DMS53 (cell line): ENCODE results near the gene TLE5.
"Not testable (repeated sequence)": the region's sequence is repeated elsewhere in the genome, so short reads cannot be mapped to it uniquely, and the experiment has no call there.

Experiments used
- DNase-seq: peaks from one replicate; lab custom pipeline; 2025; lab: John Stamatoyannopoulos, UW

TLE5 gene

DNA sequence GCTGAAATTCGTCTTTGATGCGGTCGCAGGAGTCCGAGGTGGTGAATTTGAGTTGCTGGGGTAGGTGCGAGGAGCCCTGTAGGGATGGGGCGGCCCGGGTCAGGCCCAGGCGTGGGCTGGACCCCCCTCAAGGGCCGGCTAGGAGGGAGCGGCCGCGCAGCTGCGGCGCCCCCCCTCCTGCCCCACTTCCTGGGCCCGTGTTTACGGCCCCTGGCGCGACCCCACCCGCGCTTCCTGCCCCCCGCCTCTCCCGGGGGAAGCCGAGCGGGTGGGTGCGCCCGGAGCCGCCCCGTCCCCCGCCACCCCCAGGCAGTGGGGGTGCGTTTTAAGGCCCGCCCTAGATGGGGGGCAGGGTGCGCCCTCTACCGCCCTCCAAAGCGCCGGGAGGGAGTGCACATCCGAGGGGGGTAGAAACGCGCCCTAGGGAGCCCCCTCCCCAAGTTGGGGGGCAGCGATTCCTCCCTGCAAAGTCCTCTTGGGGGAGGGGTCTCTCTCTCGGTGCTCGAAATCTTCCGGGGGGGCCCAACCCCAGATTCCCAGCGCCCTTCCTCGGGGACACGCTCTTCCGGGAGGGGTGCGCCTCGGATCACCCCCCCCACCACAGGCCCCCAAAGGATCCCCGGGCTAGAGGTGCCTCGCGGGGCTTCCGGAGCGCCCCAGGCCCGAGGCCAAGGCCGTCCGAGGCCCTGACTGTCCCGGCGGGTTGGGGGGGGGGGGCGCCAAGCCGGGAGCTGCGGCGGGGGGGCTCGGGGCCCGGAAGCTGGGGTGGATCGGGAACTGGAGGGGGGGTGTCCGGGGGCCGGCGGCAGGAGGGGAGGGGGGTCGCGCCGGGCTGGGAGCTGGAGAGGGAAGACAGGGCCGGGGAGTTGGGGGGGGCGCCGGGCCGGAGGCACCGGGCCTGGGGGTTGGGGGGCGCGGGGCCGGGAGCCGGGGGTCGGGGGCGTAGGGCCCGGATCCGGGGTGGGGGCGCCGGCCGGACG, 823 bp downstream of the TLE5 start:
- peak; percentile 31 for DNase-seq

DNA sequence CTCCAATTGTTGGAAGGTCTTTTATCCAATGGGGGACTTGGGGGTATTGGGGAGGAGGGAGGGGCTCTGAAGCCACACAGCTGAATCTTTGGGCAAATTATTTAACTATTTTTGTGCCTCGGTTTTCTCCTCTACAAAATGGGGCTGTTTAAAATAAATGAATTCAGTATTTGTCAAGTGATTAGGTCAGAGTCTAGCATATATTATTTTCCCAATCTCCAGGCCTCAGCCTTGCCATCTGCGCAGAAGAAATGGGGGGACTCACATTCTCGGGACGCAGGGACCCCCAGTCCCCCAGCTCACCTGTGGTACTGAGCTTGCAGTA, 1.5 kb downstream of the TLE5 start:
- DNase-seq: no peak

DNA sequence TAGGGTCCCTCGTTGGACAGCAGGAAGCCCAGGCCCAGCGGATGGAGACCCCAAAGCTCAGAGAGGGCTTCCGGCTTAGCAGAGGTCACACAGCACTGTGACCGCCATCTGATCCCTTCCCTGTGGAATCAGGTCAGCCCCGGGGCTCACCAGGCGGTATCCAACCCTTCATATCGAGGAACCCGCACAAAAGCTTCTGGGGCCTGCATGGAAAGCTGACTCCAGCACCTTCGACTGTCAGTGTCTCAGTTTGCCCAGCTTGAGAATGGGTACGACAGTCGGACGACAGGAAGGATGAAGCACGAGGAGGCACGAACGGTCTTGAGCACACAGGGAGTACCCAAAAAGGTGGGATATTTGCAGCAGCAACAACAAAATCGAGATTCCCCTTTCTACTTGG, 2.6 kb downstream of the TLE5 start:
- no peak for DNase-seq

DNA sequence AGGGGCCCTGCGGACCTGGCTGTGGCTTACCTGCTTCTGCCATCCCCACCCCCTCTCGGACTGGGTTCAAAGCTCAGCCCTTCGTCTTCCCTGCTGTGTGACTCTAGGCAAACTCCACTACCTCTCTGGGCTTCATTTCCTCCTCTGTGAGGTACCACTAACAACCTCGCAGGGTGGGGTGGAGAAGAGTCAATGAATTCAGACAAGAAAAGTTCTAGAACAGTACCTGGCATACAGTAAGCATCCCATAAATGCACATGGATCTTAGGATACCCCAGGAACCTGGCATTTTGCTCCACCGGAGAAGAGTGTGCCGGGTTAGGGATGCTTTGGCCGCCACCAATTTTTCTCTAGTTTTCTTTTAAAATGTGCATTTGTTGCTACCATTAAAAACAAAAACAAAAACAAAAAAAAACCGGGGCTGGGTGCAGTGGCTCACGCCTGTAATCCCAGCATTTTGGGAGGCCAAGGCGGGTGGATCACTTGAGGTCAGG, 3.4 kb downstream of the TLE5 start:
- DNase-seq: no peak

DNA sequence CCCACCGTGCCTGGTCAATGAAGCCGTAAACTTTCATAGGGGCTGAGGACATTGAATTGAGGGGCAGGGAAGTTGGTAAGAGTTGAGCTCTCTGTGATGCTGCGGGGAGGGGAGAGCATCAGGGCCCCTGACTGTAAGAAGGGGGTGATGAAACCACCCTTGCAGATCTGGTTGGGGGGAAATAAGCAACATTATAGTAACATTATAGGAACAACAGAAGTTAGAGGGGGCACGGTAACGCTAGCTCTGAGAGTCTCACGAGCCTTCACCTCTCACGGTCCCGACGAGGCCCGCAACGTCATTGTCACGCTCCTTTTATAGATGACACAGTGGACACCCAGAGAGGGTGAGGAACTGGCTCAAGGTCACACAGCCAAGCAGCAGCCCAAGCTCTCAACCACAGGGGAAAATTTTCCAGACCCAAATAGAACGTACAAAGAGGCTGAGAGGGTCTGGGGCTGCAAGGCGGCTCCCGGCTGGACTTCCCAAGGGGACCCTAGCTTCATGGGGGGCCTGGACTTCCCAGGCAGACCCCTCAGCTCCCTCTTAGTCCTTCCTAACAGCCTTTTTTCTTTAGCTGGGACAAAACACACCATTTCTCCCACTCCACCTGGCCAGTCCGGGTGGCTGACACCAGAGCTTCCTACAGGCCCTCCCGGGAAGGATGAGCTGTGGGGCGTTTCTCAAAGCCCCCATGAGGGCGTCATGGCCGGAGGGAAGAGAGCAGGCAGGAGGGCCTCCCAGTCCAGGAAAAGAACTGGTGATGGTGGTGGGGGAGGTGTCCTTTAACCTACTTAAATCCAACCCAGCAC, 4.1 kb downstream of the TLE5 start:
- DNase-seq: no peak

DNA sequence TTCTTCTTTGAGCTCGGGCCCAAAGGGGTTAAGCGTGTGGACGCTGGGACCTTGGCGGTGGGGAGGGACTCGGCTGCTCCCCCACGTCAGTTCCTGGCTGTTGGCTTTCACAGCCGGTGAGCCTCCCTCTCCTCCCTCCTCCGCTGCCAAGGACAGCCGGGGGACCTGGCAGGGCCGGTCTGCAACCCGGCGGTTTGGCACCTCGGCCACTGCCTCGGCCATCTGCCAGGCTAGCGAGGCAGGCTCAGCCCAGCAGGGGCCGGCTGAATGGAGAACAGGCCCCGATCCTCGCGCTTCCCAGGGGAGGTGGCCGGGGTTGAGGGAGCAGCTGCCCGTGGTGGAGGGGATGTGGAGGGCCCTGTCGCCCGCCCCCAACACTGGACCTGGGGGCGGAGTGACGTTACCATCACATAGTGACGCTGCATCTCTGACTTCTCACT, 5.0 kb downstream of the TLE5 start:
- DNase-seq: no peak

DNA sequence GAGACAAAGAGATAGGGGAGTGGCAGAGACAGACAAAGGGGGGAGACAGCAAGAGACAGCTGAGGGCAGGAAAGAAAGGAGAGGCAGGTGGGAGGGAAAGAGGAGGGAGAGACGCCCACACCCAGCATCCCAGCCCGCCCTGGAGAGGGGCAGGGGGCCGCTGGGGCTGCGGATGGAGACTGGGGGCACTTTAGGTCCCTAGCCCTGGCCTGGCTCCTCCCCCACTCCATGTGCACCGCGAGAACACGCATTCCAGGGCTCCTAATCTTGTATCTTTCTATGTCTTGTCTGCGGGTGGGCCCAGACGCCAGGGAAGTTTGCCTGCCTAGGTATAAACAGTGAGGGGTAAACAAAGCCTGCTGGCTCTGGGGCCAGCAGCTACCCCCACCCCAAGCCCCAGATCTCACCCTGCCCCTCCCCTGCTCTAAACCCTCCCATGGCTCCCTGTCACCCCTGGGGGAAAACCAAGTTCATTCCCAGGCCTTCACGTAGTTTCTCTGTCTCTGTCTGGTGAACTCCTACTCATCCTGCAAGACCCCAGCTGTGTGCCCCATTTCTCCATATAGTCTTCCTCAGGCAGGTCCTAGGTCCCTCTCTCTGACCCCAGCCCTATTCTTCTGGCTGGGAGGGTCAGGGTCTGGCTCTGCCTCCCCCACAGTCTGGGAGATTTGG, 5.7 kb downstream of the TLE5 start:
- no peak for DNase-seq

DNA sequence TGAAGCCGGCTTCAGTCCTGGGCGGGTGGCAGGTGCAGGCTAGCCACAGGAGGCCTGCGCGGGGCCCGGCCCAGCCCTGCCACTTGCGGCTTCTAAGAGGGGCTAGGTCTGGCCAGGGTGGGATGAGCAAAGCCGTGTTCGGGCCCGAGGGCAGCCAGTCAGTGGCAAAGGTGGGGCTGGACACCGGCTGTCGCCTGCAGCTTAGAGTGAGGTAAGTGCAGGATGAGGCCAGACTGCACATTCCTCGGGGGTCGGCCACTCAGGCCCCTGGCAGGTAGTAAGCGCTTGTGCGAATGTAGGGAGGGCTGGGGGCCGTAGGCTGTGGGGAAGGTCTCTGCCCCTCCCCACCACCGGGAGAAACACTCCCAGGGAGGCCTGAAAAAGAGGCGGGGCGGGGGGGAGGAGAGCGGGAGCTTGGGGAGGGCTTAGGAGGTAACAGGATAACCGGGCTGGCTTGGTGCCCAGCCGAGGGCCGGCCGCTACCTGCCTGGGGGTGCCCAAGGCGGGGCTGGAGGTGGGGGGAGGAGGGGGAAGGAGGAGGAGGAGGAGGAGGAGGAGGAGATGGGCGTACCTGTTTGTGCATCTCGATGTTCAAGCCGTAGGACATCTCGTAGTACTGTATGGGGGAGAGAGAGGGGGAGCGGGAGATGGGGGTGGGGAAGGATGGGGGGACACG, 6.4 kb downstream of the TLE5 start:
- peak; percentile 26 for DNase-seq

DNA sequence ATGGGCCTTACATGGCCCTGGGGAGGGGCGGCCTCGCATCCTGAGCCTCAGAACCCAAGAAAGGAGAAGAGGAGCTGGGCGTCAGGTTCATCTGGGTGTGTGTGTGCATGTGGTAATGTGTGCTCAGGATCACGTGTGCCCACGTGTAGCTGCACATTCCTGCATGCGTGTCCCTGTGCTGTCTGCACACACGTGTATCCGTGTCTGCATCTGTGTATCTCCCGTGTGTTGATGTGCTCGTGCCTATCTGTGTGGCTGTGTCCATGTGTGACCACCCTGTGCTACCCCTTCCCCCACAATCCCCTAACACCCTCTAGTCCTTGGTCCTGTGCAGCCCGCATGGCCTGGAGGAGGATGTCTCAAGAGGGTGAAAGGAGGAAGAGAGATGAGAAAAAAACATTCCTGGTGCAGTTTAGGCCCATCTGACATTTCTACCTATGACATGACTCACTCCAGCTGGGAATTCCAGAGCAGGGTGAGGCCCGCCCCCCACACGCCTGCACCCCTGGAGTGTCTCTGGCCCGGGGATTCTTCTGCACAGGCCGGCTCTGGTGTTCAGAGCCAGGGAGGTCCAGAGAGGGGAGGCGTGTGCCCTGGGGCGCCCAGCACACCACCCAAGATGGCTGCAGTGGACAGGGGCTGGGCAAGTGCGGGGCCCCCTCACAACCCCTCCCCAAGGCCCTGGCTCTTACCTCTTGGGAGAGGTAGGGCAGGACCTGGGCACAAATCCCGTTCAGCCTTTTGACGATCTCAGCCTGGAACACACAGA, 7.1 kb downstream of the TLE5 start:
- no peak for DNase-seq

DNA sequence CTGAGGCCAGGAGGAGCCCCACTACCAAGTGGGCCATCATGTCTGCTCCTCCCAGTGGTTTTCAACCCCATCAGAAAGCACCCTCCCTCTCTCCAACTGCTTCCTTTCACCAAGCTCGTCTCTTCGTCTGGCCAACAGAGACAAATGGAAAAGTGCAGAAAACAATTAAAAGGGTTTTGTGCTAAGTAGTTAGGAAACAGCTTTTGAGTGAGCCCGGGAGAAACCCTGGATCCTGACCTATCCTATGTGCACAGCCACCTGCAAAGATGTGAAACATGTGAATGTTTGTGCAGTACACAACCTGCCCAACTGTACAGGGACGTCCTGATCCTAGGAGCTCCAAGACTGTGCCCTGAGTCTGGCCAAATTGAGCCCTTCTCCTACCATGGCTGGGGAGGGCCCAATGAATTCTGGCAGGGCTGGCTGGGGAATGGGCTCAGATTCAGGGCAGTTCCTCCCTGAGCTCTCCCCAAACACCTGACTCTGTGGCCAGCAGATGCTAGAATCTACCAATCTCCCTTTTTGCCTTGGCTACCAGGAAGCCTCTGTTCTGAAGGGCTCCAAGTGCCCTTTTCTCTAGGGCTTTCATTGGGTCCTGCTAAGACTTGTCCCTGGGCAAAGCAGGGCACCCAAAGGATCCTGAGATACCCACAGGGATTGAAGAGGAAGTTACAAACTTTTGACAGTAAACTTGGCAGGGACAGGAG, 7.9 kb downstream of the TLE5 start:
- DNase-seq: no peak

DNA sequence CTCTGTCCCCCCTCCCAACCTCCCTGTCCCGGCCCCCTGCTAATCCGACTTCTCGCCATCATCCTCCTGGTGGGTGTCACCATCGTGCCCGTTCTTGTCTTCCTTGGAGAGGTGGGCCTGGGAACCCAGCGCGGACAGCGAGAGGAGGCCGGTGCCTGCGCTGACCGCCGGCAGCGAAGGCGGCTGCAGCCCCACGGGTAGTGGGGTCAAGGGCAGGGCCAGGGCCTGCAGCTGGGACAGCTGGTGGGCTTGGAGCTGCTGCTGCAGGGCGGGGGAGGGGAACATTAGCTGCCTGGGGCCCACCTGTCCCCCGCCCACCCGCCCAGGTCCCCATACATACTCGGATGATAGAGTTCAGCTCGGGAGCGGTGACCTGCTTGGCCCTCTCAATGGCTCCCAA, 8.5 kb downstream of the TLE5 start:
- DNase-seq: no peak

DNA sequence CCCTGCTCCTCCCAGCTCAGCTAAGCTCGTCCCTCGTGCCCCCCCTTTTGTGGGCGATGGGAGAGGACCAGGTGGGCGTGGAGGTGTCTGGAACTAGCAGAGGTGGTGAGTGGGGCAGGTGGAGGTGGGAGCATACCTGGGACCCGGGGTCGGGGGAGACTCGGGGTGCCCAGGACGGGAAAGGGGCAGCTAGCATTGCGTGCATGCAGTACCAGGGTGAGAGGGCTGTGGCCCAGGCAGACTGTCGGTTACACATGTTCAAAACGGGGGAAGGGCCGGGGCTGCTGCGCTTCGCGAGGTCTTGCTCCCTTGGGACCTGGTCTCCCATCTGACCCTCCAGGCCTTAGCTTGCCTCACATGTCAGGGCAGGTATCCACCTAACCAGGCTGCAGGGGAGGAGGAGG, 9.1 kb downstream of the TLE5 start:
- no peak for DNase-seq

DNA sequence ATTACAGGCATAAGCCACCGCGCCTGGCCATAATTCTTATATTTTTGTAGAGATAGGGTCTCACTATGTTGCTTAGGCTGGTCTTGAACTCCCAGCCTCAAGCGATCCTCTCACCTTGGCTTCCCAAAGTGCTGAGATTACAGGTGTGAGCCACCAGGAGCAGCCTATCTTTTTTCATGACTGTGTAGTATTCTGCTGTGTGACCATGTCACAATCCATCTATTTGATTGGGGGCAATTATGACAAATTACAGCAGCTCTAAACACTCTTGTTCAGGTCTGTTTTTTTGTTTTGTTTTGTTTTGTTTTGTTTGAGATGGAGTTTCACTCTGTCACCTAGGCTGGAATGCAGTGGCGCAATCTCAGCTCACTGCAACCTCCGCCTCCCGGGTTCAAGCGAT, 12.3 kb downstream of the TLE5 start:
- not testable (repeated sequence) for DNase-seq

DNA sequence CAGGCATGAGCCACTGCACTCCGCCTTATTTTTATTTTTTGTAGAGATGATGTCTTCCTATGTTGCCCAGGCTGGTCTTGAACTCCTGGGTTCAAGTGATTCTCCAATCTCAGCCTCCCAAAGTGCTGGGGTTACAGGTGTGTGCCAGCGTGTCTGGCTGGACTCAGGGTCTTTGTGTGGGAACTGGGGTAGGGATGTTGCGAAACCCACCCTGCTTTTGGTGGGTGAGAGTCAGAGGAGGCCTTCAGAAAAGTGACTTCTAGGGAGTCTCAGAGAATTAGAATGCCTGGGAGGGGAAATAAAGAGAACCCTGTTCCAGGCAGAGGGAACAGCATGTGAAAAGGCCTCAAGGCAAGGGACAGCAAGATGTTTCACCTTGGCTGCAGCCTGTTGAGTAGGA, 13.2 kb downstream of the TLE5 start:
- no peak for DNase-seq

DNA sequence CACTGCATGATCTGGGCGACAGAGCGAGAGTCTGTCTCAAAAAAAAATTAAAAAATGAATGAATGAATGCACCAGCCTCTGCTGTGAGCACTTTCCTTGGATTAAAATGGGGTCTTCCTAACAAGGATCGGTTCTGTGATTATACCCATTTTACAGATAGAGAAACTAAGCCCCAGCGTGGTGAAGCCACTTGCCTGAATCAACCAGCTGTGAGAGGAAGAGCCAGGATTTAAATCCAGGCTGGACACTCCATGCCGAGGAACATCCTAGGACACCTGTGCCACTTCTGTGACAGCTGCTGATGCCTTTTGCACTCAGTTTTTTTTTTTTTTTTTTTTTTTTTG, 14.1 kb downstream of the TLE5 start:
- DNase-seq: peak; percentile 29

DNA sequence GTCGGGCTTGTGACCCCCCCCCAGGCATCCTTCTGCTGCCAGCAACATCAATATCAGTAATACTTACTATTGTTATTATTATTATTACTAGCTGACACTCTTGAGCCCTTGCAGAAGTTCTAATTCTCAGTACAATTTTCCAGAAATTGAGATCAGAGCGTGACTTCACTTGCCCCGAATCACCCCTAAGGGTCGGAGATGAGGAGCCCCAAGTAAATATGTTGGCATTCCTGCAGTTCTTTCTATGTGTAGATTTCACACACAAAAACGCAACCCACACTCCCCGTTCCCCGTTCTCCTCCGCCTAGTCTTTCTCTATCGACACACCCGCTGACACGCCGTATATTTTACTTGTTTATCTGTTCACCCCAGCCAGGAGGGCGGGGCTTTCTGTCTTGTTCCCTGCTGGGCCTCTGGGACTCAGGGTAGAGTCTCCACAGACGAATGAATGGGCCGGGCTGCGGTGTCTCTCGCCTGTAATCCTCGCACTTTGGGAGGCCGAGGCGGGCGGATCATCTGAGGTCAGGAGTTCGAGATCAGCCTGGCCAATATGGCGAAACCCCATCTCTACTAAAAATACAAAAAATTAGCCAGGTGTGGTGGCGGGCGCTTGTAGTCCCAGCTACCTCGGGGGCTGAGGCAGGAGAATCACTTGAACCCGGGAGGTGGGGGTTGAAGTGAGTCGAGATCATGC, 14.7 kb downstream of the TLE5 start:
- DNase-seq: peak; percentile 87

DNA sequence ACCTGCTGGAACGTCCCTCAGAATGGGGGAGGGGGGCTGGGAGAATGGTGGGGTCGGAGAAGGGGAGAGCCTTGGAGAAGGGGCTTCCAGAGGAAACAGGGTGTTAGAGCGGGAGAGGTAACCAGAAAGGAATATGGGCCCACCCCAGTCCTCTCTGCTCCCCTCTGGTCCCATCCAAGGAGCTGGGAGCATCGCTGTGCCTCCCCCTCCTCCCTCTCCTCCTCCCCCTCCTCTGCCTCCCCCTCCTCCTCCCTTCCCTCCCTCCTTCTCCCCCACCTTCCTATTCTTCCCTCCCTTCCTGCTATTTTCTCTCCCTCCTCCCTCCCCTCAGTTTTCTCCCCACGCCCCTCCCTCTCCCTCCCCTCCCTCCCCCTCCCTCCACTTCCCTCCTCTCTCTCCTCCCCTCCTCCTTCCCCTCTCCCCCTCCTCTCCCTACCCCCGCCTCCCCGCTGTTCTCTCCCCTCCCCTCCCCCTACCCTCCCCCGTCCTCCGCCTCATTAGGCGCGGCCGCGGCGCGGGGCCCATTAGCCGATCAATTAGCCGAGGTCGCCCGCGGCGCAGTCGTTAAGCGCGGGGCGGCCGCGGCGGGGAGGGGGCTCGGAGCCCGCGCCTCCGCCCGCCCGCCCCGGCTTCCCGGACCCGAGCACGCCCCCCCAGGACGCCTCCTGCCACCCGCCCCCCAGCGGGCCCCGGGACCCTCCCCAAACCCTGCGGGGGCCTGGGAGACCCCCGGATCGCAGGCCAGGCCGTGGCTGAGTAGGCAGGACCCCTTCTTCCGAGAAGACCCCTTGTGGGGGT, 15.4 kb downstream of the TLE5 start:
- DNase-seq: peak; percentile 51

DNA sequence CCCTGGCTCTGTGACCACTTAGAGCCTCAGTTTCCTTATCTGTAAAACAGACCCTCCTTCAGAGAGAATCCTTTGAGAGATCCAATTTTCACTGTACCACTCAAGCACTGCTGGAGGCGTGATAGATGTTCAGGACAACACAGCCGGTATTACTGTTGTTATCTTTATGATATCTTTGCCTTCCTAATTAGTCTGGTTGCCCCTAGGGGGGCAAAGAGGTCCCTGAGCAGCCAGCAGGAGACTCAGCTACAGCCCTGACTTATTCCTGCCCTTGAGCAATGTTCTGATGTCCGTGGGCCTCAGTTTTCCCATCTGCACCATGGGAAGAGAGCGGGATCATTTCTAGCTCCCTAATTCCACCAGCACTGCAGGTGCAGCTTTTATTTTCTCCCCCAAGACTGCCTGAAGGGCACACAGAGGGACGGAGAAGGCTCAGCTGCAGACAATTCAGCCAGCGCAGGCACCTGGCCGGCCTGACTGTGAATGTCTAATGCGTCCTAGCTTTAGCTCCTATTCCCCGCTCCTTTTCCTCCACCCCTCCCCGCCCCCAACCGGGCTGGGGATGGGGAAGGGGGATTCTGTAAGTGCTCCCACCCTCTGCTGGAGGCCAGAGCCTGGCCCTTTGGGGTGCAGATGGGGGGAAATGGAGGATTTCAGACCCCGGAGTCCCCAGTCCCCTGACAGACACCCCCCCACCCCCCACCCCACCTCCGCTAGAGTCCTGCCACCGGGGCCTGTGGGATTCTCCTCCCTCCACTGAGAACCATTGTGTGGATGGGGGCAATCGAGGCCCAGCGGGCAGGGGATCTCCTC, 16.2 kb downstream of the TLE5 start:
- DNase-seq: peak; percentile 49
